ENCODE measurements around the gene KAZN. TPM values are rescaled to one million over a fixed set of nuclear protein-coding genes. Genes with fewer than 3 reads are reported as not detected.

KAZN gene
- polyA plus RNA-seq, 1 of the 3 experiments (the other 2 are of a cell fraction), result 6.8 TPM

DNA sequence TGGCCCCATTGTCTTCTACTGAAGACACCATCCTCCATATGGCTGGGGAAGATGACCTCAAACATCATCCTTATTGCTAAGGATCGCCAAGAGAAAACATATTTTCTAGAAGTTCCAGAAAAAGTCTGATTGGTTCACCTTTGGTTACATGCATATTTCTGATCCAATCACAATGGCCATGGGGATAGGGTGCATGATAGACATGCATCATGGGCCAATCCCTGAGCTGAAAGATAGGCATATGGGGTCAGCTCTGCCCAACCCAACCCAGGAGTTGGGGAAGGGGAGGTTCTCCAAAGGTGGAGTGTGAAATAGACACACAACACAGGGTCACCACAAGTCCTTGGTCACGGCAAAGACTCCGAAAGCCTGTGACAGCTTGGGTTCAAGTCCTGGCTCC, 278.7 kb downstream of the KAZN start (continued):
- TF ChIP-seq, protein P1, sequence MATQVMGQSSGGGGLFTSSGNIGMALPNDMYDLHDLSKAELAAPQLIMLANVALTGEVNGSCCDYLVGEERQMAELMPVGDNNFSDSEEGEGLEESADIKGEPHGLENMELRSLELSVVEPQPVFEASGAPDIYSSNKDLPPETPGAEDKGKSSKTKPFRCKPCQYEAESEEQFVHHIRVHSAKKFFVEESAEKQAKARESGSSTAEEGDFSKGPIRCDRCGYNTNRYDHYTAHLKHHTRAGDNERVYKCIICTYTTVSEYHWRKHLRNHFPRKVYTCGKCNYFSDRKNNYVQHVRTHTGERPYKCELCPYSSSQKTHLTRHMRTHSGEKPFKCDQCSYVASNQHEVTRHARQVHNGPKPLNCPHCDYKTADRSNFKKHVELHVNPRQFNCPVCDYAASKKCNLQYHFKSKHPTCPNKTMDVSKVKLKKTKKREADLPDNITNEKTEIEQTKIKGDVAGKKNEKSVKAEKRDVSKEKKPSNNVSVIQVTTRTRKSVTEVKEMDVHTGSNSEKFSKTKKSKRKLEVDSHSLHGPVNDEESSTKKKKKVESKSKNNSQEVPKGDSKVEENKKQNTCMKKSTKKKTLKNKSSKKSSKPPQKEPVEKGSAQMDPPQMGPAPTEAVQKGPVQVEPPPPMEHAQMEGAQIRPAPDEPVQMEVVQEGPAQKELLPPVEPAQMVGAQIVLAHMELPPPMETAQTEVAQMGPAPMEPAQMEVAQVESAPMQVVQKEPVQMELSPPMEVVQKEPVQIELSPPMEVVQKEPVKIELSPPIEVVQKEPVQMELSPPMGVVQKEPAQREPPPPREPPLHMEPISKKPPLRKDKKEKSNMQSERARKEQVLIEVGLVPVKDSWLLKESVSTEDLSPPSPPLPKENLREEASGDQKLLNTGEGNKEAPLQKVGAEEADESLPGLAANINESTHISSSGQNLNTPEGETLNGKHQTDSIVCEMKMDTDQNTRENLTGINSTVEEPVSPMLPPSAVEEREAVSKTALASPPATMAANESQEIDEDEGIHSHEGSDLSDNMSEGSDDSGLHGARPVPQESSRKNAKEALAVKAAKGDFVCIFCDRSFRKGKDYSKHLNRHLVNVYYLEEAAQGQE (IDR thresholded peaks at IDR 0.05; ENCODE audit: low read depth, low read length), result no peak
- TF ChIP-seq MXI1 (IDR thresholded peaks at IDR 0.05; ENCODE audit: low read depth, low read length), result no peak

DNA sequence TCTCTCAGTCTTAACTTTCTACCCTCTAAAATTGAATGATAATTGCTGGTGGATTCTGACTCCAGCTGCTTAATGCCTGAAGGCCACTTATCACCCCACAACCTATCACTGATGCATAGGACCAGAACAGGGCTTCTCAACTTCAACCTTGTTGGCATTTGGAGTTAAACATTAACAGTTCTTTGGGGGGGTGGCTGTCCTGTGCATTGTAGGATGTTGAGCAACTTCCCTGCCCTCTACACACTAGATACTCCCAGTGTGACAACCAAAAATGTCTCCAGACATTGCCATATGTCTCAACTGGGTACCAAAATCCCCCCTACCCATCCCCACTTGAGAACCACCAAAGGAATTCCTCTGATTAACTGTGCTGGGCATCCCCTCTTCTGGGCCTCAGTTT, 279.6 kb downstream of the KAZN start:
- Histone ChIP-seq H3F3A (replicated peaks; ENCODE audit: insufficient read depth) (no peaks in the 10 kb centered on the region), H3K9me2 (no peaks in the 10 kb centered on the region), H3K4me2 (no peak overlapping the region), H3K27ac (ENCODE audit: low read depth in 2 of 2, low read length in 1 of 2) (no peak overlapping the region), H3K79me2 (ENCODE audit: insufficient read depth) (no peaks in the 10 kb centered on the region), H3K27me3 (ENCODE audit: insufficient read depth) (no peaks in the 10 kb centered on the region), H3K9ac (no peak overlapping the region), H3K36me3 (replicated peaks in 1 of 2; ENCODE audit: control insufficient read depth in 1 of 2, insufficient read depth in 2 of 2, low read length in 1 of 2) (no peaks in the 10 kb centered on the region), H3K9me3 (no peaks in the 10 kb centered on the region), H3K4me3 (ENCODE audit: low read depth in 2 of 2, low read length in 1 of 2) (no peak overlapping the region), H2AFZ (ENCODE audit: low read depth) (no peak overlapping the region), H3K4me1 (ENCODE audit: control insufficient read depth in 1 of 2, insufficient read depth in 2 of 2, low read depth in 1 of 2, low read length in 1 of 2) (no peaks in the 10 kb centered on the region; a peak in 1 of 4 replicates), H4K20me1 (ENCODE audit: insufficient read depth) (no peaks in the 10 kb centered on the region)
- no peak for TF ChIP-seq NRF1 (IDR thresholded peaks at IDR 0.05; ENCODE audit: low read depth, low read length)
- TF ChIP-seq, protein P2, sequence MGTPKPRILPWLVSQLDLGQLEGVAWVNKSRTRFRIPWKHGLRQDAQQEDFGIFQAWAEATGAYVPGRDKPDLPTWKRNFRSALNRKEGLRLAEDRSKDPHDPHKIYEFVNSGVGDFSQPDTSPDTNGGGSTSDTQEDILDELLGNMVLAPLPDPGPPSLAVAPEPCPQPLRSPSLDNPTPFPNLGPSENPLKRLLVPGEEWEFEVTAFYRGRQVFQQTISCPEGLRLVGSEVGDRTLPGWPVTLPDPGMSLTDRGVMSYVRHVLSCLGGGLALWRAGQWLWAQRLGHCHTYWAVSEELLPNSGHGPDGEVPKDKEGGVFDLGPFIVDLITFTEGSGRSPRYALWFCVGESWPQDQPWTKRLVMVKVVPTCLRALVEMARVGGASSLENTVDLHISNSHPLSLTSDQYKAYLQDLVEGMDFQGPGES (IDR thresholded peaks at IDR 0.05; ENCODE audit: low read depth, low read length), result no peak
- TF ChIP-seq EP300 (IDR thresholded peaks at IDR 0.05; ENCODE audit: borderline replicate concordance in 1 of 2, low read depth in 1 of 2, low read length in 1 of 2), result no peak
- TF ChIP-seq TCF12 (IDR thresholded peaks at IDR 0.05), result no peak
- TF ChIP-seq, protein P3, sequence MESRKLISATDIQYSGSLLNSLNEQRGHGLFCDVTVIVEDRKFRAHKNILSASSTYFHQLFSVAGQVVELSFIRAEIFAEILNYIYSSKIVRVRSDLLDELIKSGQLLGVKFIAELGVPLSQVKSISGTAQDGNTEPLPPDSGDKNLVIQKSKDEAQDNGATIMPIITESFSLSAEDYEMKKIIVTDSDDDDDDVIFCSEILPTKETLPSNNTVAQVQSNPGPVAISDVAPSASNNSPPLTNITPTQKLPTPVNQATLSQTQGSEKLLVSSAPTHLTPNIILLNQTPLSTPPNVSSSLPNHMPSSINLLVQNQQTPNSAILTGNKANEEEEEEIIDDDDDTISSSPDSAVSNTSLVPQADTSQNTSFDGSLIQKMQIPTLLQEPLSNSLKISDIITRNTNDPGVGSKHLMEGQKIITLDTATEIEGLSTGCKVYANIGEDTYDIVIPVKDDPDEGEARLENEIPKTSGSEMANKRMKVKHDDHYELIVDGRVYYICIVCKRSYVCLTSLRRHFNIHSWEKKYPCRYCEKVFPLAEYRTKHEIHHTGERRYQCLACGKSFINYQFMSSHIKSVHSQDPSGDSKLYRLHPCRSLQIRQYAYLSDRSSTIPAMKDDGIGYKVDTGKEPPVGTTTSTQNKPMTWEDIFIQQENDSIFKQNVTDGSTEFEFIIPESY (IDR thresholded peaks at IDR 0.05; ENCODE audit: borderline replicate concordance, low read depth), result no peak
- TF ChIP-seq RFX5 (IDR thresholded peaks at IDR 0.05; ENCODE audit: low read length), result no peak
- TF ChIP-seq, protein P4, sequence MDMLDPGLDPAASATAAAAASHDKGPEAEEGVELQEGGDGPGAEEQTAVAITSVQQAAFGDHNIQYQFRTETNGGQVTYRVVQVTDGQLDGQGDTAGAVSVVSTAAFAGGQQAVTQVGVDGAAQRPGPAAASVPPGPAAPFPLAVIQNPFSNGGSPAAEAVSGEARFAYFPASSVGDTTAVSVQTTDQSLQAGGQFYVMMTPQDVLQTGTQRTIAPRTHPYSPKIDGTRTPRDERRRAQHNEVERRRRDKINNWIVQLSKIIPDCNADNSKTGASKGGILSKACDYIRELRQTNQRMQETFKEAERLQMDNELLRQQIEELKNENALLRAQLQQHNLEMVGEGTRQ (IDR thresholded peaks at IDR 0.05; ENCODE audit: borderline replicate concordance, low read depth, low read length), result no peak
- TF ChIP-seq GABPA (IDR thresholded peaks at IDR 0.05; ENCODE audit: low read depth), result no peak
- no peak for TF ChIP-seq RAD21 (IDR thresholded peaks at IDR 0.05; ENCODE audit: low read length)
- TF ChIP-seq YY1 (IDR thresholded peaks at IDR 0.05; ENCODE audit: low read depth), result no peak
- TF ChIP-seq POLR2AphosphoS5 (IDR thresholded peaks at IDR 0.05; ENCODE audit: low read depth, low read length), result no peak
- no peak for TF ChIP-seq TAF1 (IDR thresholded peaks at IDR 0.05; ENCODE audit: borderline replicate concordance, low read depth, low read length)
- no peak for TF ChIP-seq NFIC (IDR thresholded peaks at IDR 0.05; ENCODE audit: borderline replicate concordance)
- POLR2A ChIA-PET, result no interaction called here
- DNase-seq, result no peak
- CTCF ChIA-PET, result no interaction called here
